Measurements from ENCODE around the gene ARF3.
A peak's percentile ranks its signal among the peaks of the same experiment; 100 is the strongest.
"Not testable (repeated sequence)": the region's sequence is repeated elsewhere in the genome, so short reads cannot be mapped to it uniquely, and the experiment has no call there.

ARF3 gene

GRCh38 chr12:48933664-48934311, 23.5 kb downstream of the ARF3 start:
- Mint-ChIP-seq H3K27me3 (ENCODE audit: low read depth) (no peaks in the 10 kb centered on the region), H3K4me3 (peak overlapping the region; percentile 59), H3K9me3 (no peaks in the 10 kb centered on the region), H3K4me1 (ENCODE audit: low read depth) (peaks cover 37% of the 10 kb centered on the region), H3K27ac (peak overlapping the region; percentile 91), H3K36me3 (ENCODE audit: low read depth) (peaks cover 39% of the 10 kb centered on the region)

- no peaks in the 10 kb centered on the region for H3K9me3 Mint-ChIP-seq
- no peaks in the 10 kb centered on the region for H3K27me3 Mint-ChIP-seq (ENCODE audit: low read depth)
- H3K4me3 Mint-ChIP-seq: peak overlapping the region; percentile 41
- peaks cover 37% of the 10 kb centered on the region for H3K4me1 Mint-ChIP-seq (ENCODE audit: low read depth)
- peak overlapping the region; percentile 81 for H3K27ac Mint-ChIP-seq
- peaks cover 35% of the 10 kb centered on the region for H3K36me3 Mint-ChIP-seq (ENCODE audit: low read depth)
Observed at GRCh38 chr12:48932878-48933277, 24.4 kb downstream of the ARF3 start.

GRCh38 chr12:48930475-48930874, 26.8 kb downstream of the ARF3 start:
- peaks cover 34% of the 10 kb centered on the region for H3K36me3 Mint-ChIP-seq (ENCODE audit: low read depth)
- H3K4me1 Mint-ChIP-seq (ENCODE audit: low read depth): peaks cover 42% of the 10 kb centered on the region
- H3K27me3 Mint-ChIP-seq (ENCODE audit: low read depth): no peaks in the 10 kb centered on the region
- H3K9me3 Mint-ChIP-seq: no peaks in the 10 kb centered on the region
- H3K27ac Mint-ChIP-seq: peak overlapping the region; percentile 13
- no peak overlapping the region for H3K4me3 Mint-ChIP-seq

- Mint-ChIP-seq H3K9me3 (no peaks in the 10 kb centered on the region), H3K36me3 (ENCODE audit: low read depth) (peaks cover 30% of the 10 kb centered on the region), H3K27me3 (ENCODE audit: low read depth) (no peaks in the 10 kb centered on the region), H3K4me3 (no peak overlapping the region), H3K27ac (no peak overlapping the region), H3K4me1 (ENCODE audit: low read depth) (peaks cover 39% of the 10 kb centered on the region)
Observed at GRCh38 chr12:48929551-48929950, 27.7 kb downstream of the ARF3 start.

GRCh38 chr12:48927261-48927660, 30.0 kb downstream of the ARF3 start:
- peaks cover 31% of the 10 kb centered on the region for H3K36me3 Mint-ChIP-seq (ENCODE audit: low read depth)
- H3K4me3 Mint-ChIP-seq: peak overlapping the region; percentile 68
- peaks cover 41% of the 10 kb centered on the region for H3K4me1 Mint-ChIP-seq (ENCODE audit: low read depth)

GRCh38 chr12:48925304-48926011, 31.8 kb downstream of the ARF3 start, which contains the start of gene FKBP11:
Gene FKBP11, minus strand, starts transcription at chr12:48925492. Its CDS starts 64 bp downstream, at chr12:48925428.
- Mint-ChIP-seq H3K4me3 (peak within 1 kb of the TSS; percentile 91), H3K36me3 (ENCODE audit: low read depth) (peaks cover 41% of the 10 kb centered on the region), H3K27me3 (ENCODE audit: low read depth) (no peaks in the 10 kb centered on the region), H3K9me3 (no peaks in the 10 kb centered on the region), H3K27ac (peak within 1 kb of the TSS; percentile 89), H3K4me1 (ENCODE audit: low read depth) (peaks cover 42% of the 10 kb centered on the region)

More at GRCh38 chr12:48927261-48927660, 30.0 kb downstream of the ARF3 start:
- H3K9me3 Mint-ChIP-seq: no peaks in the 10 kb centered on the region
- H3K27me3 Mint-ChIP-seq (ENCODE audit: low read depth): no peaks in the 10 kb centered on the region
- H3K27ac Mint-ChIP-seq: peak overlapping the region; percentile 78

GRCh38 chr12:48924617-48925303, 32.5 kb downstream of the ARF3 start:
- Mint-ChIP-seq H3K27me3 (ENCODE audit: low read depth) (no peaks in the 10 kb centered on the region), H3K4me1 (ENCODE audit: low read depth) (peaks cover 41% of the 10 kb centered on the region), H3K9me3 (no peaks in the 10 kb centered on the region), H3K4me3 (peak overlapping the region; percentile 91), H3K27ac (peak overlapping the region; percentile 89), H3K36me3 (ENCODE audit: low read depth) (peaks cover 38% of the 10 kb centered on the region)

- peaks cover 33% of the 10 kb centered on the region for H3K36me3 Mint-ChIP-seq (ENCODE audit: low read depth)
- peaks cover 46% of the 10 kb centered on the region for H3K4me1 Mint-ChIP-seq (ENCODE audit: low read depth)
Observed at GRCh38 chr12:48923117-48923516, 34.2 kb downstream of the ARF3 start.

GRCh38 chr12:48917857-48918537, 39.3 kb downstream of the ARF3 start:
- no peaks in the 10 kb centered on the region for H3K9me3 Mint-ChIP-seq
- H3K4me3 Mint-ChIP-seq: peak overlapping the region; percentile 78
- H3K36me3 Mint-ChIP-seq (ENCODE audit: low read depth): peaks cover 24% of the 10 kb centered on the region
- H3K27ac Mint-ChIP-seq: peak overlapping the region; percentile 78
- H3K27me3 Mint-ChIP-seq (ENCODE audit: low read depth): no peaks in the 10 kb centered on the region
- H3K4me1 Mint-ChIP-seq (ENCODE audit: low read depth): peaks cover 29% of the 10 kb centered on the region

More at GRCh38 chr12:48923117-48923516, 34.2 kb downstream of the ARF3 start:
- peak overlapping the region; percentile 49 for H3K27ac Mint-ChIP-seq
- no peak overlapping the region for H3K4me3 Mint-ChIP-seq
- no peaks in the 10 kb centered on the region for H3K9me3 Mint-ChIP-seq
- H3K27me3 Mint-ChIP-seq (ENCODE audit: low read depth): no peaks in the 10 kb centered on the region

- Mint-ChIP-seq H3K4me1 (ENCODE audit: low read depth) (no peaks in the 10 kb centered on the region), H3K36me3 (ENCODE audit: low read depth) (no peaks in the 10 kb centered on the region), H3K27ac (no peak overlapping the region), H3K4me3 (no peak overlapping the region), H3K27me3 (ENCODE audit: low read depth) (peaks cover 5% of the 10 kb centered on the region), H3K9me3 (no peaks in the 10 kb centered on the region)
Observed at GRCh38 chr12:48910196-48910595, 47.1 kb downstream of the ARF3 start.

GRCh38 chr12:48909698-48910097, 47.6 kb downstream of the ARF3 start:
- H3K9me3 Mint-ChIP-seq; H3K36me3 Mint-ChIP-seq (ENCODE audit: low read depth); H3K27me3 Mint-ChIP-seq (ENCODE audit: low read depth); H3K4me1 Mint-ChIP-seq (ENCODE audit: low read depth); H3K27ac Mint-ChIP-seq; H3K4me3 Mint-ChIP-seq: not testable (repeated sequence)

- no peaks in the 10 kb centered on the region for H3K9me3 Mint-ChIP-seq
- H3K4me3 Mint-ChIP-seq: no peak overlapping the region
- peaks cover 6% of the 10 kb centered on the region for H3K4me1 Mint-ChIP-seq (ENCODE audit: low read depth)
- H3K36me3 Mint-ChIP-seq (ENCODE audit: low read depth): no peaks in the 10 kb centered on the region
- H3K27ac Mint-ChIP-seq: no peak overlapping the region
- peaks cover 12% of the 10 kb centered on the region for H3K27me3 Mint-ChIP-seq (ENCODE audit: low read depth)
Observed at GRCh38 chr12:48907245-48907644, 50.0 kb downstream of the ARF3 start.

- Mint-ChIP-seq H3K36me3 (ENCODE audit: low read depth) (no peaks in the 10 kb centered on the region), H3K9me3 (no peaks in the 10 kb centered on the region), H3K4me1 (ENCODE audit: low read depth) (peaks cover 6% of the 10 kb centered on the region), H3K27me3 (ENCODE audit: low read depth) (peaks cover 12% of the 10 kb centered on the region), H3K27ac (no peak overlapping the region), H3K4me3 (peak overlapping the region; percentile 62)
Observed at GRCh38 chr12:48903982-48904411, 53.3 kb downstream of the ARF3 start.

- Mint-ChIP-seq H3K4me1 (ENCODE audit: low read depth) (peaks cover 6% of the 10 kb centered on the region), H3K36me3 (ENCODE audit: low read depth) (no peaks in the 10 kb centered on the region), H3K4me3 (peak overlapping the region; percentile 57), H3K9me3 (no peaks in the 10 kb centered on the region), H3K27ac (no peak overlapping the region), H3K27me3 (ENCODE audit: low read depth) (peaks cover 14% of the 10 kb centered on the region)
Observed at GRCh38 chr12:48903363-48903981, 53.8 kb downstream of the ARF3 start.

Measured in T-helper 1 cell treated with Interleukin-12 subunit alpha and Interleukin-12 subunit beta and Interleukin-4 antibody, amounts not matched to agents 30 μg/mL and 1 μg/mL, for 36 hours (primary cell).